HG02571 (cell line): ENCODE results near the gene TENT4B.

Experiments used
- ATAC-seq: cut with Tn5 transposase; IDR thresholded peaks from one replicate; pipeline ENCODE4 v1.9.1; 2021; ENCODE audit warnings: mild to moderate bottlenecking, moderate library complexity; ENCODE audit not compliant: unreplicated experiment

The TENT4B gene

DNA sequence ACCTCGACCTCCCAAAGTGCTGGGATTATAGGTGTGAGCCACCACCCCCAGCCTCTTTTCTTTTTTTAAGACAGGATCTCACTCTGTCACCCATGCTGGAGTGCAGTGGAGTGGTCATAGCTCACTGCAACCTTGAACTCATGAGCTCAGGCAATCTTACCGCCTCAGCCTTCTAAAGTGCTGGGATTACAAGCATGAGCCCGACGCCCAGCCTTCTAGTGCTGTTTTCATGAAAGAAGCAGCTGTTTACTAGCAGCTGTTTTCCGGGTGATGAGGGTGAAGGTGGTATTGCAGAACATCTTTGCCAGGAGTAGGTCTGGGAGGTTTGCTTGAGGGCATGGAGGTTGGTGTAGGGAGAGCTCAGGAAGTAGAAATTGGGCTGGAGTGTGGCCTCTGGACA, 115.2 kb downstream of the TENT4B start:
- ATAC-seq: no peak

DNA sequence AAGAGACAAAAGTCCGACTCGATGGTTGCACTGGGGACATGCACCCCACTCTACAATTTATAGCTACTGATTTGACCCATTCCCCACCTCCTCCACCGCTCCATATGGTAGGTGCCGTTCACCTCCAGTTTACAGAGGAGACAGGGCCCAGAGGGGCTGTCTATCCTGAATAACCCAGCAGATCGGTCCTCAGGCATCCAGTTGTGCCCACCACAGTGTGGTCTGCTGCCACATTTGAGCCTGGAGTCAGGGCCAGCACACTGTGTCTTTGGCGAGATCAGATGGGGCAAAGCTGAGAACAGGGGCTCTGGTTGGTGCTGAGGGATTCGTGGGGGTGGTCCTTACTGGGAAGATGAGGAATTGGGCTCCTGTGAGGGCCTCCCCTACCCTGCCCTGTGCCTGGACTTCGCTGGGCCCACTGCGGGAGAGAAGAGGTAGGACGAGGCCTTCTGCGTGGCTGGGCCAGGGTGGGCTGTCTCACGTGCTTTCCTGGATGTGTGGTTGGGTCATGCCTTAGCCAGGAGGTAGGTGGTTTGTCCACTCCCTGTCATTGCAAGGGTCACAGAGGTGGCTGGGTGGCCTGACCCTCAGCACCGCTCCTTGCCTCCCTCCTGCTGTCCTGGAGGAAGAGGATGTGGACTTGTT, 116.1 kb downstream of the TENT4B start:
- ATAC-seq: no peak

DNA sequence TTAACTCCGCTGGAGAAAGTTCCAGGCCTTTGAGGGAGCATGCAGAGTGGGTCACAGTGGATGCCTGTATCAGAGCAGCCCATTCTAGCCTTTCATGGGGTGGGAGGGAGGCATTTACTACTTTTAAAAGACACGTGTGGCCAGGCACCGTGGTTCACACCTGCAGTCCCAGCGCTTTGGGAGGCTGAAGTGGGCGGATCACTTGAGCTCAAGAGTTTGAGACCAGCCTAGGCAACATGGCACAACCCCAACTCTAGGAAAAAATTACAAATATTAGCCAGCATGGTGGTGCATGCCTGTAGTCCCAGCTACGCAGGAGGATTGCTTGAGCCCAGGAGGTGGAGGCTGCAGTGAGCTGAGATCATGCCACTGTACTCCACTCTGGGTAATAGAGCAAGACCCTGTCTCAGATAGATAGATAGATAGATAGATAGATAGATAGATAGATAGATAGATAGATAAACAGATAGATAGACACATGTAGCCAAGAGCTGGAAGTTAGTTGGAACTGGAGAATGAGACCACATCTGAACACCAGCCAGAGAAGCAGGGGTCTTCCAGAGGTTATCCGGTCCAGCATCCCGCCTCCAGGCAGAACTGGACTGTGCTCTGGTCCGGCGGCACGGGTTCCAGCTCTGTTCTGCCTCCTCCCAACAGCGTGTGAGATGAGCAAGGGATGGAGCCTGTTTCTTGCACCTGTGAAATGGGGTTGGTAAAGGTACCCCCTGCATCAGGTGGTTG, 116.8 kb downstream of the TENT4B start:
- ATAC-seq: no peak

DNA sequence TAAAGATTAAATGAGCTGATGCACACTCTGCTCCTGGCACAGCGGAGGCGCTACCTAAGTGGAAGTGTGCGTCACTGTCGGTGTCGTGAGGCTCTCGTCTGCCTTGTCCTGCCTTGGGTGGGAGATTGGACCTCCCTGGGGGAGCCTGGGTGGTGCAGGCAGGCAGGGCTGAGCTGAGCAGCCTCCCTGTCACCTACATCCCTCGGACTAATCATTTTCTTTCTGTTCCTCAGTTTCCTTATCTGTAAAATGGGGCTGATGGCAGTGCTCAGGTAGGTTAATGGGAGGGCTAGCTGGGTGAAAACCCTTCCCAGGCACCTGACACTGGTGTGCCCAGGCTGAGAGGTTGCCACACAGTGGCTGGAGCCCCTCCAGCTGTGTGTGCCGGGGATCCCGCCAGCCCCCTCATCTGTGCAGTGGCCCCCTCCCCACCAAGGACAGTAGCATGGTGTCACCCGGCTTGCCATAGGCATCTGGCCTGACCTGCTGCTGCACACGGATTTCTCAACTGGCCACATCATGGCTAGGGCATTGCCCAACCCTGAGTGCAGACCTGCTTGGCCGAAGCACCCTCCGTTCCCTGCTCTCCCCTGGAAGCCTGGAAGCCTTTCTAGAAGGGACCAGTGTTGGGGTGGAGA, 117.5 kb downstream of the TENT4B start:
- no peak for ATAC-seq

DNA sequence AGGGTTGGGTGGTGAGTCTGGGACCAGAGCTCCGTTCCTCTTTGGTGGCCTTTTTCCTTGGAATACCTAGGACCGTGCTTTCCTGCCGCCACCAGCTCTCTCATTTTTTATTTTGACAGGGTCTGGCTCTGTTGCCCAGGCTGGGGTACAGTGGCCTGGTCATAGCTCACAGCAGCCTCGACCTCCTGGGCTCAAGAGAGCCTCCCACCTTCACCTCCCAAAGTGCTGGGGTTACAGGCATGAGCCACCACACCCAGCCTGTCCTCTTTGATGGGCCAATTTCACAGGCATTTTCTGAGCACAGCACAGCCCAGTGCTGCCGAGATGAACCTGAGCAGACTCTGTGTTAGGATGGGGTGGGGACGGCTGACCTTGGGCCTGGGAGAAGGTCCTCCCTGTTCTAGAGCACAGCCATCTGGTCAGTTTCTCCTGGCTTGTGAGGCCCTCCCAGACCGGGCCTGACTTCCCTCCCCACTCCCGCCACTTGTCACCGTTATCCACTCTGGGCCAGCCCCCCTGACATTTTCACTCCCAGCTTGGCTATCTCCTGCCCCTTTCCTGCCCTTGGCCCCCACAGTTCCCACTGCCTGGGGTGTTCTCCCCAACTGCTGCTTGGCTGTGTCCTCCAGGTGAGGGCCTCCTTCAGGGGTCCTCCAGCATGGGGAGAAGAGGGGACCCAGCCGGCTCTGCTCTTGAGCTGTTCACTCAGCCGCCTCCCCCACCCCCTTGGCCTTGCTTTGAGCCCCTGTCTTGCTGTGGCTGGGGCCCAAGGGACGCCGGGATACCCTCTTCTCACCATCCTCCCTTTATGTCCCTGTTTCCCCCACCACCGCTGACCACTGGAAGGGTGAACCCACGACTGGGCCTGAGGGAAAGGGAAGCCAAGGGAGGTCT, 118.3 kb downstream of the TENT4B start:
- no peak for ATAC-seq

DNA sequence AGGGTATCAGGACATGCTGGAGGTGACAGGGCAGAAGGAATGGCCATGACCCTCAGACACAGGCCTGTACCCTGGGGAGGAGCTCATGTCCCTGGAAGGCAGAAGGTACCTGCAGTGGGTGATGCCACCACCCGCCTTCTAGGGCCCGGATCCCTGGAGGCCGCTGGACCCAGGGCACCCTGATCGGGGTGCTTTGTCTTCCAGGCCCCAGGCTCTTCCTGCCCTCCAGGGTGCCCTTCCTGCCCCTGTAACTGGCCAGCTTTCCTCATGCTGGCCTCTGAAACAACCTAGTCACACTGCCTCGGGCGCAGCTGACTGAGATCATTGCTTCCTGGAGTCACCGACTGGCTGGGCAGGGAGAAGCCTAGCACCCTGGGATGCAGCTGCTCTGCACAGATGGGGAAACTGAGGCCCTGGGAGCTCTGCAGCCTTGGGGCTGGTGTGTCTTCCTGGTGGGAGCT, 119.0 kb downstream of the TENT4B start:
- ATAC-seq: no peak

DNA sequence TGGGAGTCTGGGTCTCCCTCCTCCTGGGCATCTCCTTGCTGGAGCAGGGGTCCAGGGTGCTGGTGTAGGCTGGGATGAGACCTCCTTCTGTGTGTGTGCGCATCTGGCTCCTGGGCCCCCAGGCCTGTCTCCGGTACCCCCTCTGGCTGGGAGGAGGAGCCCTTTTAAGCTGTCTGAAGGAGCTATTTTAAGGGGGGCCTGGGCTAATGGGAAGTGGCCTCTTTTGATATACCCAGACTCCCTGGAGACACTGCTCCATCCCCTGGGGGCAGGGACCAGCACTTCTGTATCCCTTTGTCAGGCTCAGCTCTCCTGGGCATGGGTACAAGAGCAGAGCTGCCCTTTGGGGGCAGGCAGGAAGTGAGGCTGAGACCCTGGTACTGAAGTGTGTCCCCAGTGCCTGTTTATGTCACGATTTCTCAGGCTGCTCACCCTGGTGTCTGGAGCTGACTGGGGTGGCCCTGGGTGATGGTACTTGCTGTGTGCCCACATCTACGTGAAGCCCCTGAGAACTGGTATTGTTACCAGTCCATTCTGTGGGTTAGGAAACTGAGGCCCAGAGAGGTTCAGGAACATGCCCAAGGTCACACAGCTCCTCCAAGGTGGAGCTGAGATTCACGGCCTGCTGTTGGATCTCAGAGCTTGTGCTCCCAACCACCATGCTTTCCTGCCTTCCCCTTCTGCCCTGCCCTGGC, 119.7 kb downstream of the TENT4B start:
- no peak for ATAC-seq

DNA sequence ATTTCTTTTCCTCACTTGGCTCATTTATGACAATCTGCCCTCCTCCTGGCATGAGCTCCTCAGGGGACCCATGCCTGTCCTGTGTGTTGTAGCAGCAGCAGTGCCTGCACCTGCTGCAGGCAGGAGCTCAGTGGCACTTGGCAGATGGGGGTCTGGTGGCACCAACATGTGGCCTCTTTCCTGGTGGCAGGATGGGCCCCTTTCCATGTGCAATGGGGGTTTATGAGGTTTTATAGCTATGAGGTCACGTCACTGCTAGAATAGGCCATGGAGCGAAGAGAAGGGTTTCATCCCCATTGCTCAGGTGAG, 120.2 kb downstream of the TENT4B start:
- no peak for ATAC-seq

DNA sequence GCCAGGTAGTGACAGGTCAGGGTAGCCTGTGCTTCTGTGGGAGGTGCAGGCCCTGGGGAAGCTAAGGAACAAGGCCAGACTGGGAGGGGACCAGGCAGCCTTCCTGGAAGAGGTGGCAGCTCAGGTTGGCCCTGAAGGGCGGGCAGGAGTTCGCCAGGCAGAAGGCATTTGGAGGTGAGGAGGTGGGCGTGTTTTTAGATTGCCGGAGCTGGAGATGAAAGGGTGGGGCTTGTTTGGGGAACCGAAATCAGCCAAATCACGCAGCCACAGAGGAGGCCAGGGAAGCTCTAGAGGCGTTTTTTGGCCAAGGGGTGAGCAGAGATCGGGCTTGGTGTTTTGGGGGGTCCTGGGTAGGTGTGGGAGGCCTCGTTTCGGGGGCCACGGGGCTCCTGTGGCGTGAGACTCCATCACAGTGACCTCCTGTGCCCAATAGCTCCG, 120.8 kb downstream of the TENT4B start:
- ATAC-seq: peak; percentile 58

DNA sequence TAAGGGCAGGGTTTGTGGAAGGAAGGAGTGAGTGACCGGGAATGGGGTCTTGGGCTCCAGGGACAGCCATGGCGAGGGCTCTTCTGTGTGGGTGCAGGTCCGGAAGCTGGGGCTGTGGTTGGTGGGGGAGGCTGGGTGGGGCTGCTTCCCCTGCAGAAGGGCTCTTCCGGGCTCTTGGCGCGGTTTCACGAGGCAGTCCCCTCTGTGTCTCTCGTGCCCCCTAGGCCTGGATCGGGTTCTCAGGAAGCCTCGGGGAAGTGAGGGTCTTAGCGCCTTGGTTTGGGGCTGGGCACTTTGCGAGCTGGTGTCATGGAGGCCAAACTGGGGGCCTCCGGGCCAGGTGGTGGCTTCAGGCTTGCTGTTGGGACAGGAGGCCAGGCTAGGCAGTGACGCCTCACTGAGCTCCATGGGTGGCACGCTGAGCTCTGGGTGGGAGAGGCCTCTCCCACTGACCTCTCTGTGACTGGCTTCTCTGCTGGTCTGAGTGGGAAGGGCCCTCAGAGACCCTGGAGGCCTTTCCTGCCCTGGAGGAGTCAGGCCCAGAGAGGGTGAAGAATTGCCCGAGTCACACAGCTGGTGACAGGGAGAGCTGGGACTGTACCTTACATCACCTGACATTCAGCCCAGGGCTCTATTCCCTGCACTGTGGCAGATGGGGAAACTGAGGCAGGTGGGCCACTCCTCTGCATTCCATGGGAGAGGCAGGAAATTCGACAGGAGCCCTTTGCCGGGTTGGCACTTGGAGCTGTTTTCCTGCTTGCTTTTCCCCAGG, 121.4 kb downstream of the TENT4B start:
- ATAC-seq: peak; percentile 28

DNA sequence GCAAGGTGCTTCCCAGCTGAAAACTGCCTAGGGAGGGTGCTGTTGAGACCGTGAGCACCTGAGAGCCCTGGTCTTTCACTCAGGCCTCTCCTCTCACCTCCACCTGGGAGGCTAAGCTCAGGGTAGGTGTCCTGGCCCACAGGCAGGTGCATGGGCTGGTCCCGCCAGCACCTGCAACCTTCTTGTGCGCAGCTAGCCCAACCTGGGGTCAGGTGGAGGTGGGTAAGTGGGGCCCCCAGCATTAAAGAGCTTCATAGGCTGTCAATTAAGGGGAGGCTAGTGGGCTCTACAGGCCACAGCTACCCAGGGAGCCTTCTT, 122.0 kb downstream of the TENT4B start:
- ATAC-seq: no peak

DNA sequence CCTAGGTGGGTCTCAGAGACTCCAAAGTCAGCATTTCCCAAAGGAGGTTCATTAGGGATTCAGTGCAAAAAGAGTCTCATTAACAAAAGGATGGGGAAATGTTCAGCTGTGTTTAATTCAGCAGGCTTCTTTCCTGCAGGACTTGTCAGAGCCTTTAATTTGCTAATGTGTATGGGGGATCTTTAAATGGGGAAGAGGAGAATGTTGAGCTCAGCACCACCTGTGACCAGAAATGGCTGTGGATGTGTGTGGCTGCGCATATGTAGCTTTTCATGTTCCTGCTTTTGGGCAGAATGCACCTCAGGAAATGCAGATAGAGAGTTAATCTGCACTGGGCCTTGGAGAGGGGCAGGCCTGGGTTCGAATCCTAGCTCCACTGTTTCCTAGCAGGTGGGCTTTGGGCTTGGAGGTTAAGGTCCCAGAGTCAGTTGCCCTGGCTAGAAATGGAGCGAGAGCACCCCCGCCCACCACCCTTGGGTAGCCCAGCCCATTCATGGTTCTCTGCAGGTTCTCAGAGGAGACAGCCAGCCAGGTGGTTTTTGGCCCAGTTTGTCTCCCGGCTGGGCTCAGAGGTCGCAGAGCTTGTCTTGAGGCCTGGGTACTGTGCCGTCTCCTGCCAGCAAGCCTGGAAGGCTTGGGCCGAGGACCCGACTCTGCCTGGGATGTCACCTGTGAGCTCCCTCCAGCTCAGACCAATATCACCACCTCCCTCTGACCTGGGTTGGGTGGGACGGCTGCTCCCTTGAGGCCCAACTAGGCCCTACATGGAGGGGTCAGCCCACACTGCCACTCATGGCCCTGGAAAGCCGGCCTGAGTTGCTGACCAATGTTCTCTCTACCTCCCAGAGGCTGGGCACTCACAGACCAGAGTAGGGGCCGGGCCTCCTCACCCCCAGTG, 122.6 kb downstream of the TENT4B start:
- no peak for ATAC-seq

DNA sequence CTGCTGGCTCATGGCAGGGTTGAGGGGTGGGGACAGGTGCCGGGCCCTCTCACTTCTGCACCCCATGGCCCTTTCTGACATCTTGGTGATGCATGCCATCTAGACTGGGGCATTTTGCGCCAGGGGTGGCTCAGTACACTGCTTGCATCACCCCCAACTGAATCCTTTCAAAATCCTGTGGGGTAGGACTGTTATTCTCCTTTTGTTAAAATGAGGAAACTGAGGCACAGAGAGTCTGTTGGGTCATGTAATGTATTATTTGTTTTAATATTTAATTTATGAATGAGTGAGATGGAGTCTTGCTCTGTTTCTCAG, 123.2 kb downstream of the TENT4B start:
- no peak for ATAC-seq

DNA sequence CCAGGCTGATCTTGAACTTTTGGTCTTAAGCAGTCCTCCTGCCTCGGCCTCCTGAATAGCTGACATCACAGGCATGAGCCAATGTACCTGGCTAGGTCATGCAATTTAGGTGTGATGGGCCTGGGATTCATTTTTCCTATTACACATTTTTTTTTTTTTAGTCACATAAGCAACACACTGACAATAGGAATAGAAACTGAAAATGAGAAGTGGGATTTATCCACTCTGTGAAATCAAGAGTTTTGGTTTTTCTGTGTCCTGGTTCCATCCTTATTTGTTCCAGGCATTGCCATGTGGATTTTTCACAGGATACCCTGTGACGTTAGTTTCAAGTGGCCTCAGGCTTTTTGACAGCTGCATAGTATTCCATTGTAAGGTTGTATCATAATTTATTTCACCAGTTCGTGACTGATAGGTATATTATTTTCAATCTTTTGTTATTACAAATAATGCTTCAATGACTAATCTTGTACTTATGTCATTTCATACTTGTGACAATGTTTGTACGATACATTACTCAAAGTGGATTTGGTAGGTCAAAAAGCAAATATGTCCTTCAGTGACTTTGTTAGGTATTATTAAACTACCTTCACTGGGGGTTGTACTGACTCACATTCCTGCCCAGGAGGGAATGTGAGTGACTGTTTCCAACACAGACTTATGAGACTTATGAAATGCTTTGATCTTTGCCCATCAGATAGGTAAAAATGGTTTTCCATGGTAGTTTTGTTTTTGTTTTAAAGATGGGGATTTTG, 123.9 kb downstream of the TENT4B start:
- ATAC-seq: no peak

DNA sequence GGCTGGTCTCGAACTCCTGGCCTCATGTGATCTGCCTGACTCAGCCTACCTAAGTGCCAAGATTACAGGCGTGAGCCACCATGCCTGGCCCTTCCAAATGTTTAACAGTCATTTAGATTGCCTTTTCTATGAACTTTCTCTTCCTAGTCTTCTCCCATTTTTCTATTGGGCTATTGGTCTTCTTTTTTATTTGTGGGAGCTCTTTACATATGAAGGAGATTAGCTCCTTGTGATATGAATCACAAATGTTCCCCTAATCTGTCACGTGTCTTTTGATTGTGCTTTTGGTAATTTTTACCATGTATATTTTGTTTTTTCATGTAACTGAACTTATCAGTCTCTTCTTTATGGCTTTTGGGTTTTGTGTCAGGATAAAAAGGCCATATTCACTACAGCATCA, 125.1 kb downstream of the TENT4B start:
- ATAC-seq: no peak

DNA sequence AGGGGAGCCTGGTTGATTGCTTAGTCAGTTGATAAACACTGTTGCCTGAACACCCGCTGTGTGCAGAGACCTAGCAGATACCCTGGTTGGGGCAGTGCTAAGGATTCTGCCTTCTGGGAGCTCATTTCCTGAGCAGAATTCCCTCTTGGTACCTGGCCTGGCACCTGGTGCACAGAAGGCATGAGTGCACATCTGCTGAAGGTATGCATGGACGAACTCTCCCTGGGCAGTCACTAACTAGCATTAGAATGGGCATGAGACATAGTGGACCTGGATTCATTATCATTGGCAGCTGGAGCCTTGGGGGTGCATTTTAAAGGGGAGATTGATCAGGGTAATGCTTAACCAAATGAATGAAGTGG, 126.4 kb downstream of the TENT4B start:
- ATAC-seq: no peak

DNA sequence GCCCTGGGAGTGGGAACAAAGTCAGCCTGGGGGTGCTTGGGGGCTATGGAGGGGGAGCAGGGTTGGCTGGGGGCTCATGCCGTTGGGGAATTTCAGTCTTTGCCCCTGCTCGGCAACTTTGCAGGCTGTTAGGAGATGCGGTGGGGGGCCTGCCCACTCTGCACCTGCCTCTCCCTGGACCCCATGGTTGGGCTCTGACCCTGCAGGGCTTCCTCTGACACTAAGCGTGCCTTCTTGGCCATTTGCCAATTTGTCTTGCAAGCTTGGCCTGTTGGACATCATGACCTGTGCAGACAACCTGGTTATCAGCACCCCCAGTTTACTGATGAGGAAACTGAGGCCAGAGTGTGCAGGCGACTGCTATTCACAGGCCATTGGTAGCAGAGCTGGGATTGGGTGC, 127.8 kb downstream of the TENT4B start:
- no peak for ATAC-seq
